MM.1S (cell line): ENCODE data around the gene C8G.

Source experiments
- DNase-seq: peaks from one replicate; pipeline ENCODE4 v3.0.0-alpha.2; 2015
- H2AFZ ChIP-seq: fragments of 300-600 bp; sonication (generic); 2 replicates; pipeline ENCODE4 v1.6.0; 2016; ENCODE audit warnings: antibody characterized with exemption, low read length
- H3F3A ChIP-seq: fragments of 300-600 bp; sonication (generic); 2 replicates; pipeline ENCODE4 v1.6.1; 2016; ENCODE audit warnings: mild to moderate bottlenecking, antibody characterized with exemption, low read length, moderate library complexity, mixed read lengths; ENCODE audit not compliant: insufficient read depth
- H3K27ac ChIP-seq: fragments of 300-600 bp; sonication (generic); 2 replicates; pipeline ENCODE4 v1.5.1; 2016; ENCODE audit warnings: mild to moderate bottlenecking, low read length
- H3K27me3 ChIP-seq: fragments of 300-600 bp; sonication (generic); replicated peaks from 2 replicates; pipeline ENCODE4 v1.6.0; 2016; ENCODE audit warnings: low read length; ENCODE audit not compliant: insufficient read depth
- H3K36me3 ChIP-seq: fragments of 300-600 bp; sonication (generic); replicated peaks from 2 replicates; pipeline ENCODE4 v1.6.1; 2016; ENCODE audit warnings: mild to moderate bottlenecking, low read length, mixed read lengths; ENCODE audit not compliant: insufficient read depth
- H3K4me1 ChIP-seq: fragments of 300-600 bp; sonication (generic); 2 replicates; pipeline ENCODE4 v1.6.1; 2016; ENCODE audit warnings: low read length, mixed read lengths
- H3K4me2 ChIP-seq: fragments of 300-600 bp; sonication (generic); 2 replicates; pipeline ENCODE4 v1.6.0; 2016; ENCODE audit warnings: low read depth, low read length
- H3K4me3 ChIP-seq: fragments of 300-600 bp; sonication (generic); 2 replicates; pipeline ENCODE4 v1.5.1; 2016; ENCODE audit warnings: low read length, mixed read lengths
- H3K79me2 ChIP-seq: fragments of 300-600 bp; sonication (generic); 2 replicates; pipeline ENCODE4 v1.6.1; 2016; ENCODE audit warnings: mixed run types, low read length, mixed read lengths
- H3K9ac ChIP-seq: fragments of 300-600 bp; sonication (generic); 2 replicates; pipeline ENCODE4 v1.6.1; 2016; ENCODE audit warnings: low read length, mixed read lengths
- H3K9me2 ChIP-seq: fragments of 300-600 bp; sonication (generic); replicated peaks from 2 replicates; pipeline ENCODE4 v1.6.1; 2016; ENCODE audit warnings: mild to moderate bottlenecking, low read length, mixed read lengths; ENCODE audit not compliant: insufficient read depth
- H3K9me3 ChIP-seq: fragments of 300-600 bp; sonication (generic); replicated peaks from 2 replicates; pipeline ENCODE4 v1.6.1; 2016; ENCODE audit warnings: mild to moderate bottlenecking, low read length, mixed read lengths; ENCODE audit not compliant: insufficient read depth
- H4K20me1 ChIP-seq: fragments of 300-600 bp; sonication (generic); 2 replicates; pipeline ENCODE4 v1.6.1; 2016; ENCODE audit warnings: mild to moderate bottlenecking, low read length, moderate library complexity, mixed read lengths; ENCODE audit not compliant: insufficient read depth
- EZH2 ChIP-seq: fragments of 300-600 bp; sonication (generic); optimal IDR thresholded peaks from 2 replicates; pipeline ENCODE3; 2017; ENCODE audit warnings: low read depth, mild to moderate bottlenecking, antibody characterized with exemption, low read length, mixed read lengths
- EZH2phosphoT487 ChIP-seq: fragments of 300-600 bp; sonication (generic); IDR thresholded peaks from 2 replicates; pipeline ENCODE4 v1.6.1; 2018; ENCODE audit warnings: antibody characterized with exemption, low read length
- TF ChIP-seq, protein P1 (sequence below): fragments of 300-600 bp; sonication (generic); IDR thresholded peaks from 2 replicates; pipeline ENCODE4 v1.5.1; 2016; ENCODE audit warnings: antibody characterized with exemption, low read length, mixed read lengths

The C8G gene

DNA sequence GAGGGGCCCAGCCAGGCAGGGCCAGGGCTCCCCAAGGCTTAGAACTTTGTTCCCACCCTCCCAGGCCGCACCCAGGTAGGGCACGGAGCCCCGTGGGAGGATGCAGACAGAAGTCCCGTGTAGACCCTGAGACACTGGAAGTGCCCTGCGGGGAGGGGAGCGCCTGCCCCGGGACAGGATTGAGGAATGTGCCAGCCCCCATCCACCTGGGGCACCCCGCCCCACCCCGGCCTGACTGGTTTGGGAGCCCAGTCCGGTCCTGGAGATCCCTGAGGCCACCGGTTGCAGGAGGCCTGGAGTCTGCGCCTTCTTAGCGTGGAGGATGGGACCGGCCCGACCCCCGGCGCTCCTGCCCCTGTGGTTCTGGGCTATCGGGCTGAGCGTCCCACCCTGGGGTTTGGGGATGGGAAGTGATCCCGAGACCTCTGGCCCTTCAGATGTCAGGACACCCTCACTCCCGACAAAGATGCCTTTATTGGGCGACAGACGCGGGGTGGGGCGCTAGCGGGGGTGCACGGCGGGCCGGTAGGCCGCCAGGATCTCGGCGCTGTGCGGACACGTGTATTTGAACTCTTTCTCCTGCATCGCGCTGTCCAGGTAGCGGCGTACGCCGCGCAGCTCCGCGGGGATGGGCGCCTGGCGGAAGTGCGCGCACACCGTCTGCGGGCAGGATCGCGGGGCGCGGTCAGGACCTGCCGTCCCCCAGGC, 49.3 kb downstream of the C8G start:
- TF ChIP-seq, protein P1, sequence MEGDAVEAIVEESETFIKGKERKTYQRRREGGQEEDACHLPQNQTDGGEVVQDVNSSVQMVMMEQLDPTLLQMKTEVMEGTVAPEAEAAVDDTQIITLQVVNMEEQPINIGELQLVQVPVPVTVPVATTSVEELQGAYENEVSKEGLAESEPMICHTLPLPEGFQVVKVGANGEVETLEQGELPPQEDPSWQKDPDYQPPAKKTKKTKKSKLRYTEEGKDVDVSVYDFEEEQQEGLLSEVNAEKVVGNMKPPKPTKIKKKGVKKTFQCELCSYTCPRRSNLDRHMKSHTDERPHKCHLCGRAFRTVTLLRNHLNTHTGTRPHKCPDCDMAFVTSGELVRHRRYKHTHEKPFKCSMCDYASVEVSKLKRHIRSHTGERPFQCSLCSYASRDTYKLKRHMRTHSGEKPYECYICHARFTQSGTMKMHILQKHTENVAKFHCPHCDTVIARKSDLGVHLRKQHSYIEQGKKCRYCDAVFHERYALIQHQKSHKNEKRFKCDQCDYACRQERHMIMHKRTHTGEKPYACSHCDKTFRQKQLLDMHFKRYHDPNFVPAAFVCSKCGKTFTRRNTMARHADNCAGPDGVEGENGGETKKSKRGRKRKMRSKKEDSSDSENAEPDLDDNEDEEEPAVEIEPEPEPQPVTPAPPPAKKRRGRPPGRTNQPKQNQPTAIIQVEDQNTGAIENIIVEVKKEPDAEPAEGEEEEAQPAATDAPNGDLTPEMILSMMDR, result no peak
- no peak for TF ChIP-seq EZH2phosphoT487
- no peak for TF ChIP-seq EZH2
- no peak for DNase-seq
- Histone ChIP-seq H3K9me2 (no peaks in the 10 kb centered on the region), H3K79me2 (no peaks in the 10 kb centered on the region), H3K9me3 (no peaks in the 10 kb centered on the region), H3K4me2 (no peak overlapping the region), H3K27me3 (peaks cover 45% of the 10 kb centered on the region), H3K4me3 (no peak overlapping the region), H3K27ac (no peak overlapping the region), H3K4me1 (no peaks in the 10 kb centered on the region), H3K36me3 (no peaks in the 10 kb centered on the region), H4K20me1 (no peaks in the 10 kb centered on the region), H2AFZ (no peak overlapping the region), H3K9ac (no peak overlapping the region), H3F3A (no peaks in the 10 kb centered on the region; the same call in 1 of the 2 replicates)

GRCh38 chr9:136994888-136995230, 49.8 kb downstream of the C8G start:
- no peaks in the 10 kb centered on the region for H4K20me1 ChIP-seq
- H3K79me2 ChIP-seq, result no peaks in the 10 kb centered on the region

GRCh38 chr9:136995362-136995761, 50.3 kb downstream of the C8G start:
- Histone ChIP-seq H3K9me2 (no peaks in the 10 kb centered on the region), H3K27me3 (peaks cover 34% of the 10 kb centered on the region), H4K20me1 (no peaks in the 10 kb centered on the region), H3F3A (peaks cover under 1% of the 10 kb centered on the region), H2AFZ (no peak overlapping the region), H3K4me2 (no peak overlapping the region), H3K9ac (no peak overlapping the region), H3K79me2 (no peaks in the 10 kb centered on the region), H3K9me3 (no peaks in the 10 kb centered on the region), H3K4me3 (no peak overlapping the region), H3K4me1 (no peaks in the 10 kb centered on the region), H3K36me3 (no peaks in the 10 kb centered on the region), H3K27ac (no peak overlapping the region)
- TF ChIP-seq, protein P1, result no peak
- no peak for TF ChIP-seq EZH2
- no peak for TF ChIP-seq EZH2phosphoT487
- DNase-seq, result no peak

More at GRCh38 chr9:136994888-136995230, 49.8 kb downstream of the C8G start:
- TF ChIP-seq EZH2phosphoT487 (no peak), EZH2 (no peak)
- TF ChIP-seq, protein P1, result no peak
- no peaks in the 10 kb centered on the region; the same call in none of the 2 replicates for H3F3A ChIP-seq
- H3K4me1 ChIP-seq, result no peaks in the 10 kb centered on the region
- no peak overlapping the region for H3K9ac ChIP-seq
- H3K9me3 ChIP-seq, result no peaks in the 10 kb centered on the region
- no peak overlapping the region for H3K4me2 ChIP-seq
- H3K27ac ChIP-seq, result no peak overlapping the region
- no peaks in the 10 kb centered on the region for H3K9me2 ChIP-seq
- DNase-seq, result no peak
- peaks cover 40% of the 10 kb centered on the region for H3K27me3 ChIP-seq
- H3K4me3 ChIP-seq, result no peak overlapping the region
- no peaks in the 10 kb centered on the region for H3K36me3 ChIP-seq
- H2AFZ ChIP-seq, result no peak overlapping the region
